HL-60 (cell line): ENCODE results near the gene XYLB.

ENCODE experiments used
- DNase-seq, 2 experiments: peaks; one replicate each; pipeline ENCODE4 v3.0.0-alpha.2; 2010 to 2020; ENCODE audit warnings: low read depth in 1 of 2, low spot score in 1 of 2
- H3K27ac ChIP-seq: fragments of 250-450 bp; sonication (Bioruptor Pico); replicated peaks from 2 replicates; pipeline ENCODE4 v1.5.1; 2020; ENCODE audit warnings: mild to moderate bottlenecking, moderate library complexity
- H3K27me3 ChIP-seq: fragments of 250-450 bp; sonication (Bioruptor Pico); 2 replicates; pipeline ENCODE4 v1.5.1; 2021; ENCODE audit warnings: mild to moderate bottlenecking, moderate library complexity; ENCODE audit not compliant: insufficient read depth, poor library complexity, severe bottlenecking
- H3K4me3 ChIP-seq: replicated peaks from 2 replicates; pipeline ENCODE4 v1.5.1; 2011; ENCODE audit warnings: mild to moderate bottlenecking, control low read depth, low read length; ENCODE audit not compliant: insufficient read depth
- GABPA ChIP-seq: IDR thresholded peaks from 2 replicates; pipeline ENCODE4 v1.6.1; 2012; ENCODE audit warnings: low read depth
- POLR2AphosphoS5 ChIP-seq: IDR thresholded peaks from 2 replicates; pipeline ENCODE4 v1.6.1; 2012; ENCODE audit warnings: low read depth
- REST ChIP-seq: IDR thresholded peaks from 2 replicates; pipeline ENCODE4 v1.6.1; 2012; ENCODE audit warnings: low read depth; ENCODE audit not compliant: insufficient replicate concordance
- SPI1 ChIP-seq: IDR thresholded peaks from 2 replicates; pipeline ENCODE4 v1.6.1; 2012; ENCODE audit warnings: low read depth, mild to moderate bottlenecking, borderline replicate concordance
- TF ChIP-seq, protein P1 (sequence below): IDR thresholded peaks from one replicate; pipeline ENCODE4 v1.5.1; 2011; ENCODE audit warnings: low read length, control low read depth, inconsistent platforms; ENCODE audit not compliant: insufficient read depth

XYLB gene

GRCh38 chr3:38337703-38338102, 8.9 kb upstream of the XYLB start:
- no peaks in the 10 kb centered on the region for H3K27me3 ChIP-seq
- no peak overlapping the region for H3K27ac ChIP-seq
- no peak for DNase-seq
- no peak for TF ChIP-seq SPI1
- no peak for TF ChIP-seq GABPA
- TF ChIP-seq POLR2AphosphoS5, result no peak
- TF ChIP-seq, protein P1, sequence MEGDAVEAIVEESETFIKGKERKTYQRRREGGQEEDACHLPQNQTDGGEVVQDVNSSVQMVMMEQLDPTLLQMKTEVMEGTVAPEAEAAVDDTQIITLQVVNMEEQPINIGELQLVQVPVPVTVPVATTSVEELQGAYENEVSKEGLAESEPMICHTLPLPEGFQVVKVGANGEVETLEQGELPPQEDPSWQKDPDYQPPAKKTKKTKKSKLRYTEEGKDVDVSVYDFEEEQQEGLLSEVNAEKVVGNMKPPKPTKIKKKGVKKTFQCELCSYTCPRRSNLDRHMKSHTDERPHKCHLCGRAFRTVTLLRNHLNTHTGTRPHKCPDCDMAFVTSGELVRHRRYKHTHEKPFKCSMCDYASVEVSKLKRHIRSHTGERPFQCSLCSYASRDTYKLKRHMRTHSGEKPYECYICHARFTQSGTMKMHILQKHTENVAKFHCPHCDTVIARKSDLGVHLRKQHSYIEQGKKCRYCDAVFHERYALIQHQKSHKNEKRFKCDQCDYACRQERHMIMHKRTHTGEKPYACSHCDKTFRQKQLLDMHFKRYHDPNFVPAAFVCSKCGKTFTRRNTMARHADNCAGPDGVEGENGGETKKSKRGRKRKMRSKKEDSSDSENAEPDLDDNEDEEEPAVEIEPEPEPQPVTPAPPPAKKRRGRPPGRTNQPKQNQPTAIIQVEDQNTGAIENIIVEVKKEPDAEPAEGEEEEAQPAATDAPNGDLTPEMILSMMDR, result no peak
- no peak for TF ChIP-seq REST
- H3K4me3 ChIP-seq, result no peak overlapping the region

GRCh38 chr3:38343797-38344594, 2.6 kb upstream of the XYLB start:
- Histone ChIP-seq H3K27me3 (no peaks in the 10 kb centered on the region), H3K27ac (no peak overlapping the region), H3K4me3 (no peak overlapping the region)
- TF ChIP-seq GABPA (no peak), SPI1 (no peak), REST (no peak), POLR2AphosphoS5 (no peak)
- TF ChIP-seq, protein P1, result no peak
- peak in 1 of 2 experiments; percentile 15 for DNase-seq

DNA sequence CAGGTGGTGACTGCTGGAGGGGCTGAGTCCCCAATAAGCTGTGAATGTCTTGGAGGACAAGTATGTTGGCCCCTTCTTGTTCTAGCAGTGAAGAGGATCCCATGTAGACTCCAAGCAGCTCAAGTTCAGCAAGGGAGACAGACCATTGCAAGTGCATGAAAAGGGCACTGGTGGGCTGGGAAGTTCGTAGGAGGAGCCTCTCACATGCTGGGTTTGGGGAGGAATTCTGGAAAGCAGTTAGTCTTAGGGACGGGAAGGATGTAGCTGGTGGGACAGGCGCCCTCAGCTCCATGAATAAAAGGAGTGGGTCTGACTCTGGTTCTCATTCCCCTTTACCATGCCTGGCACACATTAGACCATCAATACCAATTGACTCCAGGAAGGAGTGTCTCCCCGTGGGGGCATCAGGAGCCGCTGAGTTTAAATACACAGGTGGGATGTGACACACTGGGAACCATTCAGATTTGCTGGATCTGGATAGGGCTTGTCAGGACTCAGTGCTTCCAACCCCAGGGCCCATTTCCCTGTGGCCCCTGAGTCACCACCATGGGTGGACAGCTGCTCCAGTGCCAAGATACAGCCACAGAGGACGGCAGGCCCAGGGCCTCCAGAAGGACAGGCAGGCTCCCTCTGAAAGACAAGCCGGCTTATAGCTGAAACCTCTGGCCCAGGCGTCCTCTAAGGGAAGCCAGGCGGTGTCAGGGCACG, 552 bp upstream of the XYLB start:
- Histone ChIP-seq H3K4me3 (no peak overlapping the region), H3K27ac (no peak overlapping the region), H3K27me3 (no peaks in the 10 kb centered on the region)
- no peak for TF ChIP-seq REST
- DNase-seq, result no peak
